Islet of Langerhans (tissue), 1 donor: Measurements from ENCODE around the gene AIG1.
"Not testable (repeated sequence)": the region's sequence is repeated elsewhere in the genome, so short reads cannot be mapped to it uniquely, and the experiment has no call there.

Experiments used
- FAIRE-seq: peaks from one replicate; lab custom pipeline; 2011; peaks lifted over from hg19 to GRCh38; lab: Jason Lieb, UNC

The AIG1 gene

GRCh38 chr6:143332153-143332845 is 271.6 kb downstream of the AIG1 start:
- no peak for FAIRE-seq

DNA sequence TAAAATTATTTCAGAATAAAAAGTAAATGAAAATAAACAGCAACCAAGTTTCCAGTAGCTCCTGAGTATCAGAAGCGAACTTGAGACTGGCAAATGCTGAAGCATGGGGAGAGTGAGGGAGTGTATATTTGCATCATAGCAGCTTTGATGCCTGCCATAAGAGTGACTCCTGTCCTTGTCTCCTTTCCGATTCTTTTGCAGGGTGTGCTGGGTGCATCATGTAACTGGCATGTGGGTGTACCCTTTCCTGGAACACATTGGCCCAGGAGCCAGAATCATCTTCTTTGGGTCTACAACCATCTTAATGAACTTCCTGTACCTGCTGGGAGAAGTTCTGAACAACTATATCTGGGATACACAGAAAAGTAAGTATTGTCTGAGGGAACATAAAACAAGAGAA is 272.4 kb downstream of the AIG1 start:
- no peak for FAIRE-seq

- FAIRE-seq: no peak
Measured at GRCh38 chr6:143333749-143334520, 273.2 kb downstream of the AIG1 start.

- no peak for FAIRE-seq
Measured at GRCh38 chr6:143335865-143336264, 275.2 kb downstream of the AIG1 start.

DNA sequence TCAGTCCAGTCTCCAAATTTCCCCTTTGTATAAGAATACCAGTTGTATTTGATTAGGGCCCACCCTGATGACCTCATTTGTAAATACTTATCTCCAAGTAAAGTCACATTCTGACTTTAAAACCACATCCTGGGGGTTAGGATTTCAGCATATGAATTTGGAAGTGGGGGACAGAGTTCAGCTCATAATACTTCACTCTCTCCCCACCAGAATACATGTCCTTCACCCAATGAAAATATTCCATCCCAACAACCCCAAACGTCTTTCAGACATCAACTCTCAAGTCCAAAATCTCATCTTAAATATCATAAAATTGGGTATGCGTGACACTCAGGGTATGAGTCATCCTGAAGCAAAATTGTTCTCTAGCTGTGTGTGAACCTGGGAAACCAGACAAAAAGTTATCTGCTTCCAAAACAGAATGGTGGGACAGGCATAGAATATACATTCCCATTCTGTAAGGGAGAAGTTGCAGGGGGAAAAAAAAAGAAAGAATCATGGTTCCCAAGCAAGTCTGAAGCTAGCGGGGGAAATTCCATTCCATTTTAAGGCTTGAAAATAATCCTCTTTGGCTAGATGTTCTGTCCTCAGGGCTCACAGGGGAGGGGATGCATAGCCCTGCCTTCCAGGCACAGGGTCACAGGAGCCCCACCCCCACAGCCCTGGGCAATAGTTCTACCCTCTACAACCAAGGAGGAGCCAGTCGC is 275.9 kb downstream of the AIG1 start:
- FAIRE-seq: no peak

DNA sequence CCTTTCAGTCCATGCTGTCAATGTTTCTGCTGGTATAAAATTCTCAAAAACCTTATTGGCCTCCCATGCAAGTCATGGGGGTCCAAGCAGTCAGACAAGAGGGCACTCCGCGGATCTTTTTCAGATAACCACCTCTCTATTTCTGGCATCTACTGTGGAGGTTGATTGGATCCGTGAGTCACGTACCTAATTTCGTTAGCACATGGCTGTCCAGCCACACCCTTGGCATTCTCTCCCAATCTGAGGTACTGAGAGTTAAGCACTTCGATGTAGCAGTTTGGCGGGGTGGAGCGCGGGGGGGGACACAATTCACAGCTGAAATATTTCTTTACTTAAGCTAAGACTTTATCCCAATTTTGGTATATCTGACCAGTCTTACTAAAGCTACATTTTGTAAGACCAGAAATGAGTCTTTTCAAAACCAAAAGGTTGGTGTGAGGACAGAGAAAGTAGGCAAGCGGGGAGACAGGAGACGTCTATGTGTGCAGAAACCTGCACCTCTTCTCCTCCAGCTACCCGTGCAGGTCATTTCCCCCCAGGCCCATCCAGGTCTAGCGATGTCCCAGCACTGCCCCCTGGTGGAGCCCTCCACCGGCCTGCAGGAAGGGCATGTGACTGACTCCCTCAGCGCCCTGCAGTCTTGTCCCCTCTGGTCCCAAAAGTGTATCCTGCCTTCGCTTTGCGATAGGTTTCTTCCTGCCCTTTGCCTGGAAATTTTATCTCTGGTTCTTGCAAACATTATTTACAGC is 276.7 kb downstream of the AIG1 start:
- FAIRE-seq: no peak

- no peak for FAIRE-seq
Measured at GRCh38 chr6:143339223-143339622, 278.5 kb downstream of the AIG1 start.

DNA sequence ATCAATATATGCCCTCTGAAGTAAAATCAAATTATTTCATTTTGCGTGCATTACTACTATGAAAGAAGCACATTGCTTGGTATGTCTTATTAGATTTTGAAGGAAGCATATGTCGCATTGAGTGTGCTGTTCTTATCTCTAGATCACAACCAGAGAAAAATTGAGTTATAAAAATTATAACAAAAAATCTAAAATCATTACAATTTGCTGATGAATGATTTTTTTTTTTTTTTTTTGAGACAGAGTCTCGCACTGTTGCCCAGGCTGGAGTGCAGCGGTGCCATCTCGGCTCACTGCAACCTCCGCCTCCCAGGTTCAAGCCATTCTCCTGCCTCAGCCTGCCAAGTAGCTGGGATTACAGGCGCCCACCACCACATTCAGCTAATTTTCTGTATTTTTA is 284.8 kb downstream of the AIG1 start:
- FAIRE-seq: not testable (repeated sequence)

DNA sequence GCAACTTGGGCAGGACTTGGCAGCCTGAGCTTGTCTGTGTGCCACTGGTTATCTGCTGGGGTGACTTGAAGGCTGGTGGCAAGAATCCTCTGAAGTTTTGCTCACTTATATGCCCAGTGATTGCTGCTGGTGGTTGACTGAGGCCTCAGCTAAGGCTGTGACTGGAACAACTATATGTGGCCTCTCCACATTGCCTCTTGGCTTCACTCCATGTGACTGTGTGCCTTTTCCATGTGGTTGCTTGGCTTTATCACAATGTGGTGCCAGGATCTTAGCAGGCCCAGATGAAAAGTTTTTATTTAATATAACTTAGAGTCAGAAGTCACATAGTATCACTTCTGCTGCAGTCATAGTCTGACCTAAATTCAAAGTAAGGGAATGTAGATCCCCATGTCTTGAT is 285.3 kb downstream of the AIG1 start:
- no peak for FAIRE-seq

DNA sequence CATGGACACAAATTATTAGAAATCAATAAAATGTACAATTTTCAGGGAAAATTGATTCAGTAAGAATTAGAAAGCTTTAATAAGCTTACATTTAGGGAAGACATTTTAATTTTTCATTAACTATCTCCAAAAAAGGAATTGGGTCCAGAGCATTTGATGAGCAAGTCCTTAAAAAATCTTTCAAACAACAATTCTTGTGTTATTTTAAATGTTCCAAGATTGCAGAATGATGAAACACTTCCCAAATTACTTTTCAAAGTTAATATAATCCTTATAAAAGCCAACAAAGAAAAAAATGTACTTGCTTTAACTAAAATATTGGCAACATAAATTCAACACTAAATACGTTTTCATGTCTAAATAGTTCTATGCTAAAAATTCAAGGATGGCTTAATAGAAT is 287.8 kb downstream of the AIG1 start:
- peak; percentile 5 for FAIRE-seq

GRCh38 chr6:143349530-143349929 is 288.8 kb downstream of the AIG1 start:
- no peak for FAIRE-seq

DNA sequence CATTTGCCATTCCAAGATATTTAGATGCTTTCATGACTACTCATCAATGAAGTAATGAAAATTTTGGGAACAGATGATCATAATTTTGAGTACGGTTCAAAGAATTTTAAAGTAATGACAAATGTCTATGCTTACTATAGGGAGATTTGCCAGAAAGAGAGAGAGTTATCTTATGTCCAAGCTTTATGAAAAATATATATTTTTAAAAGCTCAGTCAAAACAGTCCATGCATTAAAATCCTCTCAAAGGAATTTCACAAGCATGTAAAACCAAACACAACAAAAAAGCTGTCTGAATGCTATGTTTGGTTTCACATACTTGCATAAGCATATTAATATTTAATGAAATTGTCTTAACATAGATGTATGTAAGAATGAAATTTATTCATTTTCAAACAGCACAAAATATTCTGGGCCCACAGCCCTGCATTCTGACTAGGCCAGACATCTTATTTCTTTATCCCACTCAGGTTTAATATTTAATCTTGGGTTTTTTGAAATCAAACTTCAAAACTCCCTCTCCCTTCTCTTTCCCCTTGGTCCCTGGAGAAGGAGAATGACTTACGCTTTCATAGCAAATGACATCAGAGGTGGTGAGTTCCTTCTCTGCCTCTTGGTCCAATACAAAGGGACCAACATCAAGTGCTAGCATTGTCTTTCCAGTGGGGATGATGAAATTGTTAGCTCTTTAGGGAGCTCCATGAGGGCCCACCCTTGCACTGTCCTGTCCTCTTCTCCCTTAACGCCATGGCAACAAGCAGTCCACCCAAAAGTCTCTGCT is 295.6 kb downstream of the AIG1 start:
- no peak for FAIRE-seq

GRCh38 chr6:143357152-143357551 is 296.5 kb downstream of the AIG1 start:
- no peak for FAIRE-seq

- no peak for FAIRE-seq
Measured at GRCh38 chr6:143357561-143358255, 297.0 kb downstream of the AIG1 start.

DNA sequence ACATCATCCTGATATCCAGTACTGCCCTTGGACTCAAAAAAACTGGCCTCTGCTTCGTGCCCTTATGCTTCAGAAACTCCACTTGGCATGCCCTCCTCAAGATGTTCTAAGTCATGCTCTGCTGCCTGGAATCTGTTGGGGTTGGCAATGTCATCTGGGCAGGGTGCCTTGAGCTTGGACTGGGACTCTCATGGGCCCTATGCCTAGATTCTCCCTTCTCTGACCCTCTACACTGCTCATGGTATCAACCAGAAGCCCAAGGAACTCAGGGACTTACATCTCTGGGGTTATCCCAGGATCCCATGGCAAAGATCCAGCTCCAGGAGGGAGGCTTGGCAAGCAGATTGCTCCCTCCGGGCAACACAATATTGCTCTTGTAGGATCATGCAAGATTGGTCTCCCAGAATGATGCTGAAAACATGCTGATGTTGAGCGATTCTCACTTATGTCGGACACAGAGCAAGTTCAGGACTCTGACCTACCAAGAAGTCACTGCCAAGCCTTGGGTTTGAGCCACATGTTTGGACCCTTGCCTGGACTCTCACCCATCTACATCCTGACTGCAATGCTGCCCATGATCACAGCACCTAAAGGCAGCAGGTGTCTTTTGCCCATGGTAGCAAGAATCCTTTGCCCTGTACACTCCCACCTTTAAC is 301.0 kb downstream of the AIG1 start:
- no peak for FAIRE-seq

DNA sequence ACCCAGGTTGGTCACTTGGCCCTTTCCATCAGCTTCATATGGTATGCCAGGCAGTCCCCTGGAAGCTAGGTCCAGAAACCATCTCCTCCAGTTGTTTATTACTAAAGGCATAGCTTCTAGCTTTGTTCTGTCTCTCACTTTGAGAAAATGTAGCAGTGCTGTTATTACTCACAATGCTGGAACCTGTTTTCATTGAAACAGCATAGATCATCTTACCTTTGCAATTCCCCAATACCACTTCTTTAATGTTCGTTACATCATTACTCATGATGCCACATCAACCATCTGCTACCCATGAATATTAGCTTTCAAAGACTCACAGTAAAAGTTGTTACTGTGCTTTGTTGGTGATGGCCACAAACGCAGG is 301.5 kb downstream of the AIG1 start:
- no peak for FAIRE-seq

DNA sequence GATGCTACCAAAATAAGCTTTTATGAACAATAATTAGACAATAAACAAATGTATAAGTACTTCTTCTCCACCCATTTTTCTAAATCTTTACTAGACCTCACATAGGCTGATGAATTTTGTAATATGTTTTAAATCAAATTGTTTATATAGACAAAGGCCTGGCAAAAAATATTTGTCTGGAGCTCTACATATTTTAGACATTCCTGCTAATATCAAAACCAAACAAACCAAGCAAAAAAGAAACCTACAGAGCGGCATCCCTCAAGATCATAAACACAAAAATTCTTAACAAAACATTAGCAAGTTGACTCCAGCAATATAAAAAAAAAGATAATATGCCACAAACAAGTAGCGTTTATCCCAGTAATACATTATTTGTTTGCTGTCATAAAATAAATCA is 302.6 kb downstream of the AIG1 start:
- no peak for FAIRE-seq

- no peak for FAIRE-seq
Measured at GRCh38 chr6:143368426-143368825, 307.7 kb downstream of the AIG1 start.

- FAIRE-seq: no peak
Measured at GRCh38 chr6:143369971-143370370, 309.3 kb downstream of the AIG1 start.

DNA sequence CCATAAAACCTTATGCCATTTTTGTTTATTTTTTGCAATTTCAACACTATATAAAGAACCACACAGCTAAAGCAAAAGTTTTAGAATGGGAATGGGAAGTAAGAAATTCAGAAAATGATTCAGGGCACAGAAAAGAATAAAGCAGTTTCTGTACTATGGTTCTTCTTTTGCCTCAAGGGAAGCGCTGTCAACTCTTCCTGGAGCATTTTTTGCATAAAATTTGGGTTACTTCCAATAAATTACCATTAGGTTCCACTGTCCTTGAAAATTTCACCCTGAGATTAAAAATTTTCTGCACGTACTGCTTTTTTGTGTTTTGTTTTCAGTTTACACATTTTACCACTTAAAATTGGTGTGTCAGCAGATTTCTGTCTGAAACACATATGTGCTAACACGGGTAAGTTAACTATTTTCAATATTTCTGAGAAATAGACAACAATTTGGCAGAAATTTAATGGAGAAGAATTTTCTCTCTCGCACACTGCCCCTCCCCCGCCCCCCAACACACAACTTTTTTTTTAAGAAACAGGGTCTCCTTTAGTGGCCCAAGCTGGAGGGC is 310.2 kb downstream of the AIG1 start:
- FAIRE-seq: no peak
